CD4-positive, alpha-beta T cell treated with Interleukin-1 beta for 1 hour (primary cell): Measurements from ENCODE around the gene ASIC4.

Source experiments
- DNase-seq, 2 donors: peaks; one replicate each; pipeline ENCODE4 v3.0.0-alpha.2; 2020 to 2022

ASIC4 gene

GRCh38 chr2:219554350-219554749 is 40.1 kb downstream of the ASIC4 start:
- DNase-seq = no peak

- DNase-seq = no peak
These were observed 41.7 kb downstream of the ASIC4 start for GRCh38 chr2:219555956-219556355.

GRCh38 chr2:219556413-219556812 is 42.1 kb downstream of the ASIC4 start:
- no peak for DNase-seq

GRCh38 chr2:219557320-219557719 is 43.0 kb downstream of the ASIC4 start:
- DNase-seq = no peak

- DNase-seq = no peak
These were observed 43.8 kb downstream of the ASIC4 start for GRCh38 chr2:219557791-219558785.

GRCh38 chr2:219559156-219559915 is 45.1 kb downstream of the ASIC4 start:
- no peak for DNase-seq

GRCh38 chr2:219560037-219560892 is 46.0 kb downstream of the ASIC4 start:
- DNase-seq = peak in 1 of 2 donors; percentile 26

- DNase-seq = no peak
These were observed 46.6 kb downstream of the ASIC4 start for GRCh38 chr2:219560893-219561178.

GRCh38 chr2:219561179-219562048 is 47.1 kb downstream of the ASIC4 start:
- no peak for DNase-seq

- DNase-seq = no peak
These were observed 48.1 kb downstream of the ASIC4 start for GRCh38 chr2:219562049-219563020.

- DNase-seq = no peak
These were observed 49.1 kb downstream of the ASIC4 start for GRCh38 chr2:219563271-219563928.

GRCh38 chr2:219565130-219566080 is 51.1 kb downstream of the ASIC4 start:
- no peak for DNase-seq

- no peak for DNase-seq
These were observed 52.4 kb downstream of the ASIC4 start for GRCh38 chr2:219566640-219567039.

- DNase-seq = no peak
These were observed 52.8 kb downstream of the ASIC4 start for GRCh38 chr2:219567131-219567530.

- no peak for DNase-seq
These were observed 53.6 kb downstream of the ASIC4 start for GRCh38 chr2:219567791-219568361.

- DNase-seq = no peak
These were observed 54.8 kb downstream of the ASIC4 start for GRCh38 chr2:219569041-219569440.

- DNase-seq = no peak
These were observed 55.4 kb downstream of the ASIC4 start for GRCh38 chr2:219569635-219570034.

- no peak for DNase-seq
These were observed 56.1 kb downstream of the ASIC4 start for GRCh38 chr2:219570194-219570923.
